SK-N-MC (cell line): ENCODE results near the gene NUMB.

ENCODE experiments used
- DNase-seq: peaks from one replicate; pipeline ENCODE4 v3.0.0-alpha.2; 2011; ENCODE audit warnings: low read depth, low spot score
- H3K27ac ChIP-seq: fragments of 200-600 bp; sonication (generic); 2 replicates; pipeline ENCODE4 v1.5.1; 2016; ENCODE audit warnings: mixed run types
- H3K36me3 ChIP-seq: fragments of 200-600 bp; sonication (generic); 2 replicates; pipeline ENCODE4 v1.6.1; 2017; ENCODE audit warnings: antibody characterized with exemption, low read length, mixed read lengths; ENCODE audit not compliant: insufficient read depth
- H3K4me3 ChIP-seq: fragments of 200-600 bp; sonication (generic); 2 replicates; pipeline ENCODE4 v1.5.1; 2016
- H3K9ac ChIP-seq: fragments of 200-600 bp; sonication (generic); 2 replicates; pipeline ENCODE4 v1.8.0; 2017; ENCODE audit warnings: mixed run types, mixed read lengths; ENCODE audit not compliant: insufficient read length
- H3K9me3 ChIP-seq: fragments of 200-600 bp; sonication (generic); 2 replicates; pipeline ENCODE4 v1.6.1; 2017; ENCODE audit warnings: low read depth, mild to moderate bottlenecking, antibody characterized with exemption, low read length, moderate library complexity, mixed read lengths
- EZH2 ChIP-seq: fragments of 200-600 bp; sonication (generic); IDR thresholded peaks from one replicate; pipeline ENCODE4 v1.6.1; 2017; ENCODE audit warnings: antibody characterized with exemption
- FOXP2 ChIP-seq: optimal IDR thresholded peaks from 2 replicates; pipeline ENCODE3; 2011; ENCODE audit warnings: mild to moderate bottlenecking, moderate library complexity; ENCODE audit not compliant: insufficient read depth; ENCODE audit errors: extremely low read length, control extremely low read depth
- POLR2AphosphoS5 ChIP-seq: IDR thresholded peaks from 2 replicates; pipeline ENCODE4 v1.6.1; 2012; ENCODE audit warnings: mild to moderate bottlenecking, low read depth, low read length, borderline replicate concordance

Gene NUMB

DNA sequence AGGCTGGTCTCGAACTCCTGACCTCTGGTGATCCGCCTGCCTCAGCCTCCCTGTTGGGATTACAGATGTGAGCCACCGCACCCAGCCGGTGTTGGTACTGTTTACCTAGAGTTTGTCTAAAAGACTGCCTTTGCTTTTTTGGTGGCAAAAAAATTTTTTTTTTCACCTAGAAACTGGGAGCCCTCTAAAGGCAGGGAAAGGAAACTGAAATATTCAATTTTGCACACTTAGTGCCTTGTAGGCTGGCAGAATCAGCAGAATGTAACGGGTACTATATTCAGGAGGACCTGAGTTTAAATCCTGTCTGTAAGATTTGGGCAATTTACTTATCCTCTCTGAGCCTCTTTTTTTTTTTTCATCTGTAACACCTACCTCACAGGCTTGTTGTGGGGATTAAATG, 177.4 kb downstream of the NUMB start:
- H3K9me3 ChIP-seq, result no peaks in the 10 kb centered on the region
- TF ChIP-seq EZH2 (no peak), POLR2AphosphoS5 (no peak), FOXP2 (no peak)
- H3K27ac ChIP-seq, result no peak overlapping the region
- no peak overlapping the region for H3K4me3 ChIP-seq
- DNase-seq, result no peak
- no peak overlapping the region for H3K9ac ChIP-seq
- H3K36me3 ChIP-seq, result peaks cover 33% of the 10 kb centered on the region

DNA sequence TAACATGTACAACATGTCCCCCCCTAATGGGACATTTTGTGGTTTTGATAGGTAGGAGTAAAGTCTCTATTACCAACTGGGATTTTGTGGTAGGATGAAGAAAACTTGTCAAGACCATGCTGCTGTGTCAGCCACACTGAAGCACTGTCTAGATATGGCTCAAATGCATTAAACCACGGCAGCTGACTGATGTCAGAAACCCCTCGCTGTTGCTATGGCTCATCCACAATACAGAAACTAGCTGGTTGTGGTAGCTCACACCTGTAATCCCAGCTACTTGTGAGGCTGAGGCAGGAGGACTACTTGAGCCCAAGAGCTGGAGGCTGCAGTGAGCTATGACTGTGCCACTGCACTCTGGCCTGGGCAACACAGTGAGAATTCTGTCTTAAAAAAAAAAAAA, 181.0 kb downstream of the NUMB start:
- no peak overlapping the region for H3K9ac ChIP-seq
- H3K27ac ChIP-seq, result no peak overlapping the region
- peaks cover 21% of the 10 kb centered on the region for H3K36me3 ChIP-seq
- no peak for DNase-seq
- H3K4me3 ChIP-seq, result no peak overlapping the region
- no peak for TF ChIP-seq POLR2AphosphoS5
- TF ChIP-seq EZH2, result no peak
- TF ChIP-seq FOXP2, result no peak
- H3K9me3 ChIP-seq, result no peaks in the 10 kb centered on the region

DNA sequence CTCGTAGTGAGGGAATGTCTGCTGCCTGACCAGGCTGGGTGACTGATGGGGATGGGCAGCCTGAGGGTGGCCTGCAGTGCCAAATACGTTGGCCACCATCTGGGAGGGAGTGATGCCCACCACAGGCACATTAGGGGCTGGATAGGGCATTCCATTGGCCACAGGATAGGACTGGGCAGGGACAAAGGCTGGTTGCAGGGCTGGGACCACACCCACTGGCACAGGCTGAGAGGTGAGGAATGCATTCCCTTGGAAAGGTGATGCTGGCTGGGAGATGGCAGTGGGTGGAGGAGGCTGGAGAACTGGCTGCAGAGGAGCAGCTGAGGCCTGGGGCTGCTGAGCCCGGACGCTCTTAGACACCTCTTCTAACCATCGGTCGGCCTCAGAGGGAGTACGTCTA, 181.5 kb downstream of the NUMB start:
- no peak overlapping the region for H3K4me3 ChIP-seq
- no peak for TF ChIP-seq POLR2AphosphoS5
- TF ChIP-seq EZH2, result no peak
- TF ChIP-seq FOXP2, result no peak
- no peak overlapping the region for H3K9ac ChIP-seq
- H3K36me3 ChIP-seq, result peaks cover 16% of the 10 kb centered on the region
- no peaks in the 10 kb centered on the region for H3K9me3 ChIP-seq
- H3K27ac ChIP-seq, result no peak overlapping the region
- no peak for DNase-seq

DNA sequence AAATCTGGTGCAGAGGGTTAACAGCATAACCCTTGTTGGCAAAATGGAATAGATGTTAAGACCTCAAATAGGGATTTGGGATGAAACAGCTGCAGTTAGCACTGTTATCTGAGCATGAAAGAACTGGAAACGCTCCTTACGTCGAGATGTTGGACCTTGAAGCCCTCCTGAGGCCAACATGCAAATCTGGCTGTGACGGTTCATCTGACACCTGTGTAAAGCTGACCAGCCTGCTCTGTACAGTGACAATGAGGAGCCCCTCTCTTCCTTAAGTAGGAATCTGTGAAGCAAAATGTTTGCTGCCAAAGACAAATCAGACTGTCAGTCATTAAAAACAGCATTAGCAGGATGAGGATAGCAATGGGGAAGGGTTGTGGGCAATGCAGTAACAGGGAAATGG, 184.5 kb downstream of the NUMB start:
- Histone ChIP-seq H3K9me3 (no peaks in the 10 kb centered on the region), H3K4me3 (no peak overlapping the region), H3K9ac (no peak overlapping the region), H3K27ac (no peak overlapping the region), H3K36me3 (peaks cover 5% of the 10 kb centered on the region; the same call in 1 of the 2 replicates)
- no peak for DNase-seq
- TF ChIP-seq EZH2, result no peak
- no peak for TF ChIP-seq POLR2AphosphoS5
- TF ChIP-seq FOXP2, result no peak

DNA sequence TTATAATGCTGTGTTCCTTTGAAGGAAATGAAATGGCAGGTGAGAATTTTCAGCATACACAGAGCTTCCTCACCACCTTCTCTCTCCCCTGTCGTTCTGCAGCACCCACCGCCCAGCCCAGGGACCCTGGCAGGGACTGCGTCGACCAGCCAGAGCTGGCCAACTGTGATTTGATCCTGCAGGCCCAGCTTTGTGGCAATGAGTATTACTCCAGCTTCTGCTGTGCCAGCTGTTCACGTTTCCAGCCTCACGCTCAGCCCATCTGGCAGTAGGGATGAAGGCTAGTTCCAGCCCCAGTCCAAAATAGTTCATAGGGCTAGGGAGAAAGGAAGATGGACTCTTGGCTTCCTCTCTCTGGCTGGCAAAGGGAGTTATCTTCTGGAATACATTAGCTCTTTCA, 186.0 kb downstream of the NUMB start:
- H3K36me3 ChIP-seq, result peaks cover 5% of the 10 kb centered on the region; the same call in 1 of the 2 replicates
- TF ChIP-seq POLR2AphosphoS5 (no peak), FOXP2 (no peak), EZH2 (no peak)
- H3K9ac ChIP-seq, result no peak overlapping the region
- H3K27ac ChIP-seq, result no peak overlapping the region
- H3K4me3 ChIP-seq, result no peak overlapping the region
- H3K9me3 ChIP-seq, result no peaks in the 10 kb centered on the region
- no peak for DNase-seq

DNA sequence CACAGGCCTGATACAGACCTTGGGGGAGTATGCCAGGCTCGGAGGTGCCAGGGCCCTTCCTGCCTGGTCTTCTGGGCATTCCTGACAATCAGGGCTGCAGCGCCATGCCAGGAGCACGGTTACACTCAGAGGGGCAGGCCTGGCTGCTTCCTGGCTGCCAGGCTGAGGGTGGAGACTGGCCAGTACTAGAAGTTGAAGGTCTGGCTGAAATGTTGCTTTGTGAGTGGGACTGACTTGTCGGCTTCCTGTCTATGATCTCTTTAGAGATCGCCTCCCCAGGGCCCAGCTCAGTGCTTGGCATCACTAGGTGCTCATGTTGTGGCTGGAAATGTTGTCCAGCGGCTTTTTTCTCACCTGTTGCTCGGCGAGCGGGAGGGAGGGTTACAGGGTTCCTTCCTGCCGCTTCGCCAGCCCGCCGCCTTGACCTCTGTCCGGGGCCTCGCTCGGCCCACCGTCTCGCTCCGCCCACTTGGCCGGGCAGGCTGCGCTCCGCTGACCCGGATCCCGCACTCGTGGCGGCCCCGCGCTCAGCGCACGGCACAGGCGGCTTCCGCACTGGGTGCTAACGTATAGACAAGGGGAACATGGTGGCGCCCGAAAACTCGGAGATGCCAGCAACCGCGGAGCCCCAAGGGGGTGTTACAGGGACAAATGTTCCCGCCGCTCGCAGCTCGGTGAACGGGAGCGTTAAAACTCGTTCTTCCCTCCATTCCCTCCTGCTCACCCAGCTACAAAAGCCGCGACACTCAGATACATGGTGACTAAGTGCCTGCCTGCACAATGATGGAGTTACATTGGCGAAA, 188.4 kb downstream of the NUMB start:
- no peak overlapping the region for H3K27ac ChIP-seq
- H3K9ac ChIP-seq, result no peak overlapping the region
- 0 out of 2 replicates have a peak, but pooled peaks cover 5% of the 10 kb centered on the region for H3K36me3 ChIP-seq
- no peak for TF ChIP-seq FOXP2
- no peak for TF ChIP-seq POLR2AphosphoS5
- TF ChIP-seq EZH2, result no peak
- no peak overlapping the region for H3K4me3 ChIP-seq
- DNase-seq, result no peak
- no peaks in the 10 kb centered on the region for H3K9me3 ChIP-seq

DNA sequence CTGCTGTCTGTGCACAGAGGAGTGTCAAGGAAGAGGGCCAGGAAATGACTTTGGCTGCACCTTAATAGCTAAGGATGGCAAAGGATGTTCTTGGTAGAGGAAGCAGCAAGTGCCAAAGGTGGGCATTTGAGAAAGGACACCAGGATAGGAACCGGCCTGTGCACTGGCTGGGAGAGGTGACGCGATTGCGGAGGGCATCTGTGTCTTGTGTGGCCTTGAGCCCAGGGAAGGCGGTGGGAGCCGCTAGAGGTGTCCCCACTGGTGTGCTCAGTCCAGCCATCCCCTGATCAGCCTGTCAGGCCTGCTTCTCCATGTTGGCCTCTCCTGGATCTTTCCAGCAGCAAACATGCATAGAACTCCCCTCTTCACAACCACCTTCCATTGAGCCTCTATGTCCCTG, 190.9 kb downstream of the NUMB start:
- no peak for DNase-seq
- H3K4me3 ChIP-seq, result no peak overlapping the region
- H3K9ac ChIP-seq, result no peak overlapping the region
- H3K9me3 ChIP-seq, result no peaks in the 10 kb centered on the region
- no peak for TF ChIP-seq EZH2
- no peak for TF ChIP-seq FOXP2
- TF ChIP-seq POLR2AphosphoS5, result no peak
- H3K27ac ChIP-seq, result no peak overlapping the region
- H3K36me3 ChIP-seq, result no peaks in the 10 kb centered on the region

DNA sequence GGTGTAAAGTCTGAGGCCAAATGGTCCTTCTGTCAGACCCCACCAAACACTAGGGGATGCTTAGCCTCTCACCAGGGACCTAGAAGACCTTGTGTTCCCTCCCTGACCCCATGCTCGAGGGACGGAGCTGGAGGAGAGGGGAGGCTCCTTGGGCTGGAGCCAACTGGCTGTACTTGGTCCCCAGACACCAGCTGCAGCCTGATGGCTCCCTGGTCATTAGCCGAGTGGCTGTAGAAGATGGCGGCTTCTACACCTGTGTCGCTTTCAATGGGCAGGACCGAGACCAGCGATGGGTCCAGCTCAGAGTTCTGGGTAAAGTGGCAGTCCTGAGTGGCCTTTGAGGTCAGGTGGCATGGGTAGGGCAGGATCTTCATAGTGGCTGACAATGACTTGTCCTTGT, 192.0 kb downstream of the NUMB start:
- Histone ChIP-seq H3K36me3 (no peaks in the 10 kb centered on the region), H3K4me3 (no peak overlapping the region), H3K9me3 (no peaks in the 10 kb centered on the region), H3K9ac (no peak overlapping the region), H3K27ac (no peak overlapping the region)
- no peak for DNase-seq
- TF ChIP-seq POLR2AphosphoS5 (no peak), EZH2 (no peak), FOXP2 (no peak)

DNA sequence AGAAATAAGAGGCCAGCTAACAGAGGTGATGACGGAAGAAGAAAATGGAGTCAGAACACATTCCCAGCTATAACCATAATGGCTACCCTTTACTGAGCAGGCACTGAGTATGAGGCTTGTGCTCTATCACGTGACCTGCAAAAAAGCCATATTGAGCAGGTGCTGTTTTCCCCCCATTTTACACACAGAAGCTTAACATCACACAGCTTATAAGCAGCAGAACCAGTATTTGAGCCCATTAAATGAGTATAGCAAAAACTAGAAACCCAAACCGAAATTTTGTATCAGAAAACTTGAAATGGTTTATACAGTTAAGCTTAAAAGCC, 192.7 kb downstream of the NUMB start:
- no peak overlapping the region for H3K9ac ChIP-seq
- no peaks in the 10 kb centered on the region for H3K36me3 ChIP-seq
- H3K4me3 ChIP-seq, result no peak overlapping the region
- no peak overlapping the region for H3K27ac ChIP-seq
- no peaks in the 10 kb centered on the region for H3K9me3 ChIP-seq
- TF ChIP-seq FOXP2 (no peak), EZH2 (no peak), POLR2AphosphoS5 (no peak)
- DNase-seq, result no peak
